ACC112 (cell line): ENCODE data around the gene KIAA1671.

Source experiments
- H2AFZ ChIP-seq: fragments of 200-600 bp; sonication (generic); one replicate; pipeline ENCODE4 v1.6.0; 2017; ENCODE audit warnings: antibody characterized with exemption, low read length; ENCODE audit not compliant: unreplicated experiment
- H3K27ac ChIP-seq: fragments of 200-600 bp; sonication (generic); 2 replicates; pipeline ENCODE4 v1.5.1; 2014; ENCODE audit warnings: low read depth, mild to moderate bottlenecking, antibody characterized with exemption, low read length, moderate library complexity
- H3K27me3 ChIP-seq: fragments of 200-600 bp; sonication (generic); 2 replicates; pipeline ENCODE4 v1.6.1; 2014; ENCODE audit warnings: mild to moderate bottlenecking, antibody characterized with exemption, low read length, moderate library complexity, mixed read lengths; ENCODE audit not compliant: insufficient read depth
- H3K36me3 ChIP-seq: fragments of 200-600 bp; sonication (generic); 2 replicates; pipeline ENCODE4 v1.6.1; 2016; ENCODE audit warnings: mild to moderate bottlenecking, antibody characterized with exemption, low read length, moderate library complexity, mixed read lengths; ENCODE audit not compliant: insufficient read depth
- H3K4me1 ChIP-seq: fragments of 200-600 bp; sonication (generic); one replicate; pipeline ENCODE4 v1.6.1; 2016; ENCODE audit warnings: low read length, mixed read lengths; ENCODE audit not compliant: insufficient read depth, unreplicated experiment, control insufficient read depth
- H3K4me3 ChIP-seq: fragments of 200-600 bp; sonication (generic); 2 replicates; pipeline ENCODE4 v1.5.1; 2014; ENCODE audit warnings: mild to moderate bottlenecking, low read depth, low read length
- H3K79me2 ChIP-seq: fragments of 200-600 bp; sonication (generic); one replicate; pipeline ENCODE4 v1.6.0; 2016; ENCODE audit warnings: low read length; ENCODE audit not compliant: control insufficient read depth, unreplicated experiment, insufficient read depth

The KIAA1671 gene

DNA sequence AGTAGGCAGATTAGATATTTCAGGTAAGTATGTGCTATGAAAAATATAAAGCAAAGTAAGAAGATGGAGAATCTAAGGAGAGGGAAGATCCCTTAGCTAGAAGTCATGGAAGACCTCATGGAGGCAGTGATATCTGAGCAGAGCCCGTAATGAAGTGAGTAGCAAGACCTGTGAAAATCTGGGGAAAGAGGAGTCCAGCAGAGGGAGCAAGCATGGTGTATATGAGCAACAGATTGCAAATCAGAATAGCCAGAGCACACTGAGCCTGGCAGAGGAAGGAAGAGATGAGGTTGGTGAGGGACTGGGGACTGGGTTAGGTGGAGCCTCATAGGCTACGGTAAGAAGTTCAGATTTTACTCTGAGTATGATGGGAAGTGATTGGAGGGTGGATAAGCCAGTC lies 15.4 kb upstream of the KIAA1671 start:
- H3K27me3 ChIP-seq: peaks cover 21% of the 10 kb centered on the region
- no peak overlapping the region for H3K27ac ChIP-seq
- H3K36me3 ChIP-seq: no peaks in the 10 kb centered on the region
- H3K79me2 ChIP-seq: no peaks in the 10 kb centered on the region
- no peak overlapping the region for H2AFZ ChIP-seq
- no peaks in the 10 kb centered on the region for H3K4me1 ChIP-seq
- H3K4me3 ChIP-seq: no peak overlapping the region

DNA sequence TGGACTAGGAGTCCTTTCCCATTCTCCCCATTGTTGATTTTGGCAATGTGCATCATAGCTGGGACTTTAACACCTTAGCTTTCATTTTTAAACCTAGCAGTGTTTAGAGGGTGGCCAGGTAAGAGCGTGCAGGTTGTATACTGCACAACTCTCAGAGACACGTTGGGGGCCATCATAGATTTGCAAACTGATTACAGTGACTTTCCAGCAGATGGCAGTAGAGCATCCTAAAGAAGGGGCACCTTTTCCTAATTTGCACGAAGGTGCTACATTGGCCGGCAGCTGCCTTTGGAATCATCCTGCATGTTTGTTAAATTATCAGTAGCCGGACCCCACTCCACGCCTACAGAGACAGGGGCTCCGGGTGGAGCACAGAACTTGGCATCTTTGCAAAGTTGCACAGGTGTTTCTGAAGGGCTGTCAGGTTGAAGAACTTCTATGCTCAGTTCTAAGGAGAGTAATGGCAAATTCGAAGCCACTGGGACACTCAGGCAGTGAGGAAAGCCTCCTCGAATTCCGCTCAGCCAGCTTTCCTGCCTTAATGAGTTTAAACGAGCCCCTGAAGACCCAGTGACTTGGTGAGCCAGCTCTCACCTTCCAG lies 13.7 kb upstream of the KIAA1671 start:
- peaks cover 15% of the 10 kb centered on the region for H3K27me3 ChIP-seq
- H3K36me3 ChIP-seq: no peaks in the 10 kb centered on the region
- H3K4me3 ChIP-seq: no peak overlapping the region
- no peak overlapping the region for H2AFZ ChIP-seq
- H3K79me2 ChIP-seq: no peaks in the 10 kb centered on the region
- H3K4me1 ChIP-seq: no peaks in the 10 kb centered on the region
- H3K27ac ChIP-seq: no peak overlapping the region

DNA sequence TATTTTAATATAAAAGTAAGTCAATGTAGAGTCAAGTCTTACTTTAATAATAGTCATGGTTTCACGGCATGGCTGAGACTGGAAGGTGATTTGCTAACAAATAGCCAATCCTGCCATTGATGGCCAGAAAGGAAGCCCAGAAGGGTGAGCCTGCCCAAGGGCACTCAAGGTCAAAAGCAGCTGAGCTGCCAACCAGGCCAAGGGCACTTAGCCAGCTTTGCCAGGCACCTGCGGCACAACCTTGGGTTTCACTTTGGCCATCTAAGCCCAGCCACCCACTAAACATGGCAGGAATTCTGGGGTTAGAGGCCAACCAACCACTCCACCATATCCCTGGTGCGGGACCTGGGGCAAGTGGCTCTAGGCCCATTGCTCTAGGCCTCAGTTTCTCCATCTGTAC lies 10.2 kb upstream of the KIAA1671 start:
- Histone ChIP-seq H3K79me2 (no peaks in the 10 kb centered on the region), H3K4me1 (no peaks in the 10 kb centered on the region), H2AFZ (no peak overlapping the region), H3K27me3 (no peaks in the 10 kb centered on the region), H3K36me3 (no peaks in the 10 kb centered on the region), H3K4me3 (no peak overlapping the region), H3K27ac (no peak overlapping the region)

DNA sequence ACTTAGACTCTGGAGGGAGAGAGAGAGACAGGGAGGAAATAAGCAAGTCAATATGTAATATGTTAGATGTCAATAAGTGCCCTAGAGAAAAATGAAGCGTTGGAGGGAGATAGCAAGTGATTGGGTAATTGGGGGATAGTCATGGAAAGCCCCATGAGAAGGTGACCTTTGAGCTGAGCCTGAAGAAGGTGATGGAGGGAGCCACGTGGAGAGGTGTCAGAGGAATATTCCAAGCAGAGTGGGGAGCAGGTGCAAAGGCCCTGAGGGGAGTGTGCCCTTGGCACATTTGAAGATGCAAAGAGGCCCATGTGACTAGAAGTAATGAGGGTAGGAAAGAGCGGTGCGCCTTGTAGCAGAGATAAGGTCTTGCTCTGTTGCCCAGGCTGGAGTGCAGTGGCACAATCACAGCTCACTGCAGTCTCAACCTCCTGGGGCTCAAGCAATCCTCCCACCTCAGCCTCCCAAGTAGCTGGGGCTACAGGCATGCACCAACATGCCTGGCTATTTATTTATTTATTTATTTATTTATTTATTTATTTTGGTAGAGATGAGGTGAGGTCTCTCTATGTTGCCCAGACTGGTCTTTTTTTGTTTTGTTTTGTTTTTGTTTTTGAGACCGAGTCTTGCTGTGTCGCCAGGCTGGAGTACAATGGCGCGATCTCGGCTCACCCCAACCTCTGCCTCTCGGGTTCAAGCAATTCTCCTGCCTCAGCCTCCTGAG lies 8.1 kb upstream of the KIAA1671 start:
- H3K79me2 ChIP-seq: no peaks in the 10 kb centered on the region
- H3K4me1 ChIP-seq: no peaks in the 10 kb centered on the region
- H2AFZ ChIP-seq: no peak overlapping the region
- no peaks in the 10 kb centered on the region for H3K36me3 ChIP-seq
- H3K27ac ChIP-seq: no peak overlapping the region
- no peak overlapping the region for H3K4me3 ChIP-seq
- no peaks in the 10 kb centered on the region for H3K27me3 ChIP-seq

DNA sequence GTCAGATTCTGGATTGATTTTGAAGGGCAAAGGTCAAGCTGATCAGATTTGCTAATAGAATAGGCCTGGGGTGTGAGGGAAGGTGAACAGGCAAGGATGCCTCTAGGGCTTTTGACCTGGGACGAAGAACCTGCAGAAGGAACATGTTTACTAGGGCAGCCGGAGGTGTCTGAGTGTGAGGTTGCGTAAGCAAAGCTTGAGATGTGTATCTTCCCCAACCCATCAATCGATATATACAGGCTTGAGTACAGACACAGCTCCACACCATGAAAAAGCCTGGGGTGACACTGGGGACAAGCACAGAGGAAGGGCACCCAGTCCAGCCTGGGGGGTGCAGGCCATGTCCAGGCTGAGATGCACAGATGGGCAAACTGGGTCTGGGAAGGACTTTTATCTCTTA lies 7.1 kb upstream of the KIAA1671 start:
- H3K4me1 ChIP-seq: peaks cover under 1% of the 10 kb centered on the region
- H3K27me3 ChIP-seq: no peaks in the 10 kb centered on the region
- no peak overlapping the region for H2AFZ ChIP-seq
- no peak overlapping the region for H3K4me3 ChIP-seq
- H3K27ac ChIP-seq: no peak overlapping the region
- H3K79me2 ChIP-seq: no peaks in the 10 kb centered on the region
- H3K36me3 ChIP-seq: no peaks in the 10 kb centered on the region

DNA sequence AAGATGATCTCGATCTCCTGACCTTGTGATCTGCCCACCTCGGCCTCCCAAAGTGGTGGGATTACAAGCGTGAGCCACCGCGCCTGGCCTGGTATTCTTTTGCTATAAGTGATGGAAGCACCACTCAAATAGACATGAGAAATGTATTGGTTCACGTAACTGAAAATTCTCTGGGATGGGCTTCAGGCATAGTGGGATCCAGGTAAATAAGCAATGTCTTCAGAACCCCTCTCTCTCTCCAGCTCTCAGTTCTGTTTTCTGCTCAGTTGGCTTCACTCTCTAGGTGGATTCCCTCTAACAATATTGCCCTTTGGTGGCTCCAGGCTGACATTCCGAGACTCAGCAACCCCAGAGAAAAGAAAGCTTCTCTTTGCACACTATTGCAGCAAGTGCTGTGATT lies 5.1 kb upstream of the KIAA1671 start:
- Histone ChIP-seq H3K27ac (no peak overlapping the region), H3K79me2 (no peaks in the 10 kb centered on the region), H3K4me1 (peaks cover 5% of the 10 kb centered on the region), H3K4me3 (no peak overlapping the region), H3K27me3 (no peaks in the 10 kb centered on the region), H2AFZ (no peak overlapping the region), H3K36me3 (no peaks in the 10 kb centered on the region)

DNA sequence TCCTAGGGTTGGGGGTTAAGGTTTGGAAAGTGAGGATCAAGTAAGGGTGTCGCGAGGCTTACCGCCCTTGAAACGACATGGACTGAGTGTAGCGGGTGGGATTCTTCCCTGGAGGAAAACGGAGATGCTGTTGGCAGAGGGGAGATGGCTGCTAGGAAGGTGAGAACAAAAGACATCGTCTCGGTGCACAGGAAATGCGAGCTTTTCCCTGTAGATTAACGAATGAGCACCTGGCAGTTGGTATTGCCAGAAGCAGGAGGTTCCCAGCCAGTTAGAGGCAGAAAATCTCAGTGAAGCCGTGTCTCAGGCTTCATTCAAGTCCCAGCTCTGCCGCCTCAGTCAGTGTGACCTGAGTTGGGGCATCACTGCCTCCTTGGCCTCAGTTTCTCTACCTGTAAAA lies 4.6 kb upstream of the KIAA1671 start:
- H3K36me3 ChIP-seq: no peaks in the 10 kb centered on the region
- H3K79me2 ChIP-seq: no peaks in the 10 kb centered on the region
- peaks cover 5% of the 10 kb centered on the region for H3K4me1 ChIP-seq
- H3K4me3 ChIP-seq: no peak overlapping the region
- H3K27me3 ChIP-seq: no peaks in the 10 kb centered on the region
- no peak overlapping the region for H2AFZ ChIP-seq
- no peak overlapping the region for H3K27ac ChIP-seq

DNA sequence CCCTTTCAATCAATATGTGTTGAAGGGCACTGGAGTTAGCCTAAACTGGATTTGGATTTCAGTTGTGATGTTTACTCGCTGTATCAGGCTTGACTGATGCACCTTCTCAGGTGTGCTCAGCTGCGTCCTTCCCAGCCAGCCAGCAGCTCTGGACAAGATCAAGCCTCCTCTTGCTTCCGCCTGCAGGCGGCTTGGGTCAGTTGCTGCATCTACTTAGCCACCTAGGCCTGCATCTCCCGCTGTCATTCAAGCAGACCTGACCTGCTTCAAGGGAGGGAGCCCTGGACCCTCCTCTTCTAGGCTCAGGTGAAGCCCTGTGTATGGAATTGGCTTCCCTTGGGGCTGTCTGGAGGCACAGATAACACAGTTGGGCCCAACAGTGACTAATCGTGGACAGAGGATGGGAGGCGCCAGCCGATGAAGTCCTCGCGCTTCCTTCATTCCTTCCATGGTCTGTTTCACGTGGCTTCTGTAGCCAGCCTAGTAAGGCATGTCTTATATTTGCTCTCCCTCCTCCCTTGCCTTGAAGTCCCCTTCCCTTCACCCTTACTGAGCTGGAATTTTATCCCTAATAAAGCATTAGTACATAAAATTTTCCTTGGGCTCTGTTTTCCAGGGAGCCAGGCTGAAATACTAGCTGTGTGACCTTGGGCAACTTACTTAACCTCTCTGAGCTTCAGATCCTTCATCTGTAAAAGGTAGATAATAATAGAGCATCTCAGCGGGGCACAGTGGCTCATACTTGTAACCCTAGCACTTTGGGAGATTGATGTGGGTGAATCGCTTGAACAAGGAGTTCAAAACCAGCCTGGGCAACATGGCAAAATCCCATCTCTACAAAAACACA lies 3.9 kb upstream of the KIAA1671 start:
- Histone ChIP-seq H3K79me2 (peaks cover 3% of the 10 kb centered on the region), H3K4me1 (peaks cover 5% of the 10 kb centered on the region), H3K27ac (no peak overlapping the region), H3K36me3 (no peaks in the 10 kb centered on the region), H2AFZ (no peak overlapping the region), H3K27me3 (no peaks in the 10 kb centered on the region), H3K4me3 (no peak overlapping the region)

DNA sequence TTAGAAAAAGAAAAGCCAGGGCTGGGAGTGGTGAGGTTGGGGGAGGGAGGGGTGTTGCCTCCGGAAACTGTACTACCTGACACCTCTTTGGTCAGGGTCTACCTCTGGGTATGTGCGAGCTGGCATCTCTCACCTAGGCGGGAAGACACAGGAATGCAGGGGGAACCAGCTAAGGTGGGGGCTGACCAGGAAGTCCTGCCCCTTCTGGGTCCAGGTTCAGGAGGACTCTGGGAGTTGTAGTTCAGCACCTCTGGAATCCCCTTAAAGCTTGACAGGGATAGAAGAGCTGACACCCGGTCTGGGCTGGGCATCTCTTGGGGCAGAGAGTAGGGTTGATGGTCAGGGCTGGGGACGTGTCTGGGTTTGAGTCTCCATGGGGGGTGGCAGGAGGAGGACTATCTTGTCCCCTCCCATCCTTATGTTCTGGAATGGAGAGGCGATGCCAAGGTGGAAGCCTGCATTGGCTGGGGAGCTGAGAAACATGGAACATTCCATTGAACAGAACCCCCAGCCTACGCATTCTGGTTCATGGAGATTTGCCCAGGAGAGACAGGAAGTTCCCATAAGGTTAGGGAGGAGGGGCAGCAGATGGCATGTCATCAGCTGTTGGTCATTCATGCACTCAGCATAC lies 2.1 kb upstream of the KIAA1671 start:
- H3K4me3 ChIP-seq: 0 out of 2 replicates have a peak overlapping the region, but pooled peaks have one; percentile 15
- no peaks in the 10 kb centered on the region for H3K27me3 ChIP-seq
- peaks cover 10% of the 10 kb centered on the region for H3K4me1 ChIP-seq
- peaks cover 15% of the 10 kb centered on the region for H3K79me2 ChIP-seq
- no peak overlapping the region for H2AFZ ChIP-seq
- no peak overlapping the region for H3K27ac ChIP-seq
- no peaks in the 10 kb centered on the region for H3K36me3 ChIP-seq

DNA sequence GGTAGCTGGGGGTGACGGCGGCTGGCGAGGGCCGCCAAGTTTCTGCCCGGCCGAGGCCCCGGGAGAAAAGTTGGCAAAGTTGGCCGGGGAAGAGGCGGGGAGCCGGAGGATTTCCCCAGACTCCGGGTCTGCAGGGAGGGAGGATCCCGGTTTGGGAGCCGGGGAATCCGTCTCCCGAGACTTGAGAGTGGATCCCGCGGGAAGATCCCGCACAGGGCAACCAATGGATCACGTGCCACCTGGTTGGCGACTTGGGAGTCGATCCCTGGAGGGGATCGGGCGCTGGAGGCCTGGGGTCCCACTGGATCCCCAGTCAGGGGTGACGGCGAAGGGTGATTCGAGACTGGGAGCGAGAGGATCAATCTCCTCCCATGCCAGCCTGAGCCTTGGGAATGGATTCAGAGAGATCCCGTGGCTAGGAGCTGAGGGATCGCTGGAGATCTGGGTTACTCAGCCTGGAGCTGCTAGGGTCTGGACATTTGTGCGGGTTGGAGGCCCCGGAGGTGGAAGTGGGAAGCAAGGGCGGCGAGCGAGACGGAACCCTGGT lies 394 bp downstream of the KIAA1671 start:
- peaks cover 10% of the 10 kb centered on the region for H3K4me1 ChIP-seq
- H3K79me2 ChIP-seq: peaks cover 25% of the 10 kb centered on the region
- H3K4me3 ChIP-seq: peak overlapping the region; percentile 98
- no peaks in the 10 kb centered on the region for H3K36me3 ChIP-seq
- peak overlapping the region; percentile 39 for H2AFZ ChIP-seq
- H3K27me3 ChIP-seq: no peaks in the 10 kb centered on the region
- peak overlapping the region; percentile 81 for H3K27ac ChIP-seq
